A549 (cell line): Measurements from ENCODE around the gene SLC25A24. TPM values are rescaled to one million over a fixed set of nuclear protein-coding genes. Genes with fewer than 3 reads are reported as not detected.
"Not testable (repeated sequence)": the region's sequence is repeated elsewhere in the genome, so short reads cannot be mapped to it uniquely, and the experiment has no call there.

Experiments used
- ATAC-seq, 2 experiments: fragments of 200-7000 bp in 1 of 2; fragments of >200 bp in 1 of 2; cut with Nextera tagmentation in 1 of 2; cut with Tn5 transposase in 1 of 2; 3 replicates each; pipeline versions ENCODE4 v1.8.0 to v1.9.1; 2018 to 2020; ENCODE audit warnings: mild to moderate bottlenecking in 1 of 2, moderate library complexity in 1 of 2
- CTCF ChIA-PET: fragments of 300-600 bp; sonication (Branson Sonifier 250); formaldehyde crosslinking; extraction: SDS; loops from one replicate; lab custom pipeline; 2021; ENCODE audit warnings: antibody characterized with exemption, inconsistent platforms; lab: Yijun Ruan, JAX
- POLR2A ChIA-PET: fragments of 350-600 bp; formaldehyde crosslinking; extraction: SDS; loops from one replicate; lab custom pipeline; 2021; ENCODE audit warnings: antibody characterized with exemption, inconsistent platforms; lab: Yijun Ruan, JAX
- DNase-seq, 2 experiments: peaks; one replicate each; pipeline versions ENCODE4 v3.0.0 to v3.0.0-alpha.2; 2011 to 2016; ENCODE audit warnings: low read depth in 1 of 2, low spot score in 1 of 2
- FAIRE-seq: peaks from 2 replicates; lab custom pipeline; 2011; peaks lifted over from hg19 to GRCh38; lab: Jason Lieb, UNC
- H3K27ac ChIP-seq, 2 experiments: fragments of >200 bp; sonication (Bioruptor Twin); formaldehyde crosslinking; 3 replicates each; pipeline ENCODE4 v1.5.1; 2016 to 2017
- H3K4me1 ChIP-seq: fragments of >200 bp; sonication (Bioruptor Twin); formaldehyde crosslinking; 3 replicates; pipeline ENCODE4 v1.6.1; 2016
- H3K4me2 ChIP-seq: fragments of >200 bp; sonication (Bioruptor Twin); formaldehyde crosslinking; 3 replicates; pipeline ENCODE4 v1.6.1; 2016
- H3K4me3 ChIP-seq: fragments of >200 bp; sonication (Bioruptor Twin); formaldehyde crosslinking; 3 replicates; pipeline ENCODE4 v1.5.1; 2016
- H3K9me3 ChIP-seq: fragments of >200 bp; sonication (Bioruptor Twin); formaldehyde crosslinking; 3 replicates; pipeline ENCODE4 v1.6.1; 2016
- BHLHE40 ChIP-seq: IDR thresholded peaks from 2 replicates; pipeline ENCODE4 v1.6.1; 2012; ENCODE audit warnings: low read depth, low read length, inconsistent platforms
- EHF ChIP-seq: fragments of 250-450 bp; sonication (Bioruptor Pico); IDR thresholded peaks from 2 replicates; pipeline ENCODE4 v1.5.0; 2020; ENCODE audit warnings: mild to moderate bottlenecking
- FOSL2 ChIP-seq, 2 experiments: fragments of 450-650 bp in 1 of 2; fragments of >200 bp in 1 of 2; sonication (Bioruptor Twin) in 1 of 2; formaldehyde crosslinking; IDR thresholded peaks; 2 replicates each; pipeline versions ENCODE4 v1.5.0 to v1.6.1; 2016 to 2020; ENCODE audit warnings: mild to moderate bottlenecking in 1 of 2, moderate library complexity in 1 of 2
- FOXS1 ChIP-seq: fragments of 250-450 bp; sonication (Bioruptor Pico); IDR thresholded peaks from 2 replicates; pipeline ENCODE4 v1.5.0; 2020; ENCODE audit warnings: mild to moderate bottlenecking, moderate library complexity
- GATA3 ChIP-seq: IDR thresholded peaks from 2 replicates; pipeline ENCODE4 v1.6.1; 2012; ENCODE audit warnings: borderline replicate concordance
- NPAS2 ChIP-seq: fragments of 250-450 bp; sonication (Bioruptor Pico); IDR thresholded peaks from 2 replicates; pipeline ENCODE4 v1.8.0; 2022; ENCODE audit warnings: mild to moderate bottlenecking, moderate library complexity, borderline replicate concordance
- PHF8 ChIP-seq: fragments of 200-600 bp; sonication (generic); IDR thresholded peaks from 2 replicates; pipeline ENCODE4 v1.6.1; 2016; ENCODE audit warnings: low read depth, mild to moderate bottlenecking, antibody characterized with exemption, moderate library complexity, borderline replicate concordance
- RARB ChIP-seq: fragments of 250-450 bp; sonication (Bioruptor Pico); IDR thresholded peaks from 2 replicates; pipeline ENCODE4 v1.8.0; 2021; ENCODE audit warnings: mild to moderate bottlenecking, moderate library complexity
- RCOR1 ChIP-seq: fragments of 150-350 bp; IDR thresholded peaks from 2 replicates; pipeline ENCODE4 v1.6.1; 2014; ENCODE audit warnings: antibody characterized with exemption, low read length, low read depth
- RNF2 ChIP-seq: fragments of 200-600 bp; sonication (generic); IDR thresholded peaks from 2 replicates; pipeline ENCODE4 v1.6.1; 2016; ENCODE audit warnings: low read depth, mild to moderate bottlenecking, antibody characterized with exemption, moderate library complexity, borderline replicate concordance
- SMC3 ChIP-seq: fragments of >200 bp; sonication (Bioruptor Twin); formaldehyde crosslinking; IDR thresholded peaks from 3 replicates; pipeline ENCODE4 v1.6.1; 2018; ENCODE audit warnings: inconsistent platforms
- SREBF2 ChIP-seq: fragments of 450-650 bp; IDR thresholded peaks from 2 replicates; pipeline ENCODE4 v1.6.1; 2014; ENCODE audit warnings: mild to moderate bottlenecking, moderate library complexity
- ZFP36 ChIP-seq: fragments of 450-650 bp; IDR thresholded peaks from 2 replicates; pipeline ENCODE4 v1.6.1; 2014; ENCODE audit warnings: borderline replicate concordance; ENCODE audit not compliant: partially characterized antibody
- WGBS: methylation state at CpG from one replicate; pipeline ENCODE4 v1.1.6; 2017; ENCODE audit errors: missing lambda C conversion rate; 5-methylcytosine and 5-hydroxymethylcytosine counted together
- polyA plus RNA-seq, 4 experiments: library from polyadenylated mRNA; depleted of rRNA in 3 of 4; stranded (reverse); fragments of >200 nt; fragmentation: RNase III in 1 of 4; extraction: RNeasy Plus Mini Kit Qiagen cat#74134 plus additional on column Dnase treatment in 1 of 4; gene quantifications; 2 replicates in 3 of 4; 3 replicates in 1 of 4; pipeline ENCODE4 v1.2.3, GENCODE V29; 2011 to 2017
- TF ChIP-seq, protein P1 (sequence below): fragments of 200-600 bp; sonication (generic); IDR thresholded peaks from 2 replicates; pipeline ENCODE4 v1.6.1; 2016; ENCODE audit warnings: antibody characterized with exemption, mild to moderate bottlenecking, moderate library complexity
- TF ChIP-seq, protein P2 (sequence below): IDR thresholded peaks from 2 replicates; pipeline ENCODE4 v1.6.1; 2012
- TF ChIP-seq, protein P3 (sequence below): fragments of 450-650 bp; IDR thresholded peaks from 2 replicates; pipeline ENCODE4 v1.6.1; 2014; ENCODE audit warnings: antibody characterized with exemption

Gene SLC25A24
- polyA plus RNA-seq, 2 of the 4 experiments (the other 2 are of a cell fraction), result 25.3 to 45.6 TPM

DNA sequence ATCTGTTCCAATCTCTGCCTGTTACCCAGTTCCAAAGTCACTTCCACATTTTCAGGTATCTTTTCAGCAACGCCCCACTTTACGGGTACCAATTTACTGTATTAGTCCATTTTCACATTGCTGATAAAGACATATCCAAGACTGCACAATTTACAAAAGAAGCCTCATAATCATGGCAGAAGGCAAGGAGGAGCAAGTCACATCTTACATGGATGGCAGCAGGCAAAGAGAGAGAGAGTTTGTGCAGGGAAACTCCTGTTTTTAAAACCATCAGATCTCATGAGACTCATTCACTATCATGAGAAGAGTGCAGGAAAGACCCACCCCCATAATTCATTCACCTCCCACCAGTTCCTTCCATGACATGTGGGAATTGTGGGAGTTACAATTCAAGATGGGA, 67.0 kb downstream of the SLC25A24 start:
- WGBS, result 97% methylated on average over 2 of the region's 2 CpGs
- CTCF ChIA-PET, result interaction anchor here (0.9 kb wide), 1 partner anchor 351 kb away, joined by 4 read pairs; no protein-coding TSS in a partner anchor
- not testable (repeated sequence) for DNase-seq

DNA sequence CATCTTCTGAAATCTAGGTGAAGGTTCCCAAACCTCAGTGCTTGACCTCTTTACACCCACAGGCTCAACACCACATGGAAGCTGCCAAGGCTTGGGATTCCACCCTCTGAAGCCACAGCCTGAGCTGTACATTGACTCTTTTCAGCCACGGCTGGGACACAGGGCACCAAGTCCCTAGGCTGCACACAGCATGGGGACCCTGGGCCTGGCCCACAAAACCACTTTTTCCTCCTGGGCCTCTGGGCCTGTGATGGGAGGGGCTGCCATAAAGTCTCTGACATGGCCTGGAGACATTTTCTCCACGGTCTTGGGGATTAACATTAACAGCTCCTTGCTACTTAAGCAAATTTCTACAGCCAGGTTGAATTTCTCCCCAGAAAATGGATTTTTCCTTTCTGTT, 67.8 kb downstream of the SLC25A24 start:
- peak; percentile 23 for TF ChIP-seq ZFP36
- POLR2A ChIA-PET, H3K9me3 ChIP-seq, H3K4me2 ChIP-seq, H3K4me3 ChIP-seq, H3K4me1 ChIP-seq, ATAC-seq, H3K27ac ChIP-seq, FAIRE-seq, DNase-seq: not testable (repeated sequence)
- CTCF ChIA-PET, result interaction anchor here (0.9 kb wide), 1 partner anchor 350 kb away, joined by 4 read pairs; no protein-coding TSS in a partner anchor
- WGBS, result 100% methylated on average over 2 of the region's 2 CpGs

More for the DNA sequence above, 67.0 kb downstream of the SLC25A24 start:
- ATAC-seq, H3K4me1 ChIP-seq, H3K4me3 ChIP-seq, H3K9me3 ChIP-seq, H3K27ac ChIP-seq, H3K4me2 ChIP-seq, FAIRE-seq, POLR2A ChIA-PET: not testable (repeated sequence)

DNA sequence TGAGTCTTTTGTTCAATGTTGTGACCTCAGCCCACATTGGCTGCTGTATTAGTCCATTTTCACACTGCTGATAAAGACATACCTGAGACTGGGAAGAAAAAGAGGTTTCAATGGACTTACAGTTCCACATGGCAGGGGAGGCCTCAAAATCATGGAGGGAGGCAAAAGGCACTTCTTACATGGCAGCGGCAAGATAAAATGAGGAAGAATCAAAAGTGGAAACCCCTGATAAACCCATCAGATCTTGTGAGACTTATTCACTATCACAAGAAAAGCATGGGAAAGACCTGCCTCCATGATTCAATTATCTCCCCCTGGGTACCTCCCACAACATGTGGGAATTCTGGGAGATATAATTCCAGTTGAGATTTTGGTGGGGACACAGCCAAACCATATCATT, 68.9 kb downstream of the SLC25A24 start:
- FAIRE-seq, POLR2A ChIA-PET, ATAC-seq, H3K4me3 ChIP-seq, H3K9me3 ChIP-seq, CTCF ChIA-PET, H3K4me1 ChIP-seq, DNase-seq, H3K4me2 ChIP-seq, H3K27ac ChIP-seq: not testable (repeated sequence)
- WGBS, result 100% methylated on average over 1 of the region's 1 CpG

DNA sequence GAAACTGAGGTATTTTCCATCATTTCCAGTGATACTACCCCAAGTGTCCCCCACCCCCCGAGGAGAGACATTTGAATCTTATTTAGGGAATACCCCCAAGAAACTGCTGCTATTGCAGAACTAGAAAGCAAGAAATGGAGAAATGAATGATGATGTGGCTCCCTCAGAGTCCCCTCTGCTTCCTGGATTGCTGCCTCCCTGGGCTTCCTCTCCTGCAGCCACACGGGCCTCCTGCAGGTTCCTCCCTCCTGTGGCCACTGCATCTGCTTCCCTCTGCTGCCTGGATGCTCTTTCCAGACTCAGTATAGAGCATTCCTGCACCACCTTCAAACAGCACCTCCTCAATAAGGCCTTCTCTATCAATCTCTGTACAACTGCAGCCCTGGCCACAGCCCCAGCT, 69.3 kb downstream of the SLC25A24 start:
- POLR2A ChIA-PET, result no interaction called here
- no peaks in the 10 kb centered on the region for H3K9me3 ChIP-seq
- TF ChIP-seq, protein P1, sequence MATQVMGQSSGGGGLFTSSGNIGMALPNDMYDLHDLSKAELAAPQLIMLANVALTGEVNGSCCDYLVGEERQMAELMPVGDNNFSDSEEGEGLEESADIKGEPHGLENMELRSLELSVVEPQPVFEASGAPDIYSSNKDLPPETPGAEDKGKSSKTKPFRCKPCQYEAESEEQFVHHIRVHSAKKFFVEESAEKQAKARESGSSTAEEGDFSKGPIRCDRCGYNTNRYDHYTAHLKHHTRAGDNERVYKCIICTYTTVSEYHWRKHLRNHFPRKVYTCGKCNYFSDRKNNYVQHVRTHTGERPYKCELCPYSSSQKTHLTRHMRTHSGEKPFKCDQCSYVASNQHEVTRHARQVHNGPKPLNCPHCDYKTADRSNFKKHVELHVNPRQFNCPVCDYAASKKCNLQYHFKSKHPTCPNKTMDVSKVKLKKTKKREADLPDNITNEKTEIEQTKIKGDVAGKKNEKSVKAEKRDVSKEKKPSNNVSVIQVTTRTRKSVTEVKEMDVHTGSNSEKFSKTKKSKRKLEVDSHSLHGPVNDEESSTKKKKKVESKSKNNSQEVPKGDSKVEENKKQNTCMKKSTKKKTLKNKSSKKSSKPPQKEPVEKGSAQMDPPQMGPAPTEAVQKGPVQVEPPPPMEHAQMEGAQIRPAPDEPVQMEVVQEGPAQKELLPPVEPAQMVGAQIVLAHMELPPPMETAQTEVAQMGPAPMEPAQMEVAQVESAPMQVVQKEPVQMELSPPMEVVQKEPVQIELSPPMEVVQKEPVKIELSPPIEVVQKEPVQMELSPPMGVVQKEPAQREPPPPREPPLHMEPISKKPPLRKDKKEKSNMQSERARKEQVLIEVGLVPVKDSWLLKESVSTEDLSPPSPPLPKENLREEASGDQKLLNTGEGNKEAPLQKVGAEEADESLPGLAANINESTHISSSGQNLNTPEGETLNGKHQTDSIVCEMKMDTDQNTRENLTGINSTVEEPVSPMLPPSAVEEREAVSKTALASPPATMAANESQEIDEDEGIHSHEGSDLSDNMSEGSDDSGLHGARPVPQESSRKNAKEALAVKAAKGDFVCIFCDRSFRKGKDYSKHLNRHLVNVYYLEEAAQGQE, result no peak
- TF ChIP-seq RARB (CRISPR knock-in tag), result no peak
- TF ChIP-seq RCOR1, result no peak
- TF ChIP-seq, protein P2, sequence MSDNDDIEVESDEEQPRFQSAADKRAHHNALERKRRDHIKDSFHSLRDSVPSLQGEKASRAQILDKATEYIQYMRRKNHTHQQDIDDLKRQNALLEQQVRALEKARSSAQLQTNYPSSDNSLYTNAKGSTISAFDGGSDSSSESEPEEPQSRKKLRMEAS, result no peak
- no peak for TF ChIP-seq EHF (CRISPR knock-in tag)
- no peak for TF ChIP-seq SREBF2
- no peak for TF ChIP-seq NPAS2 (CRISPR knock-in tag)
- no peak for TF ChIP-seq FOSL2 (IDR thresholded peaks at IDR 0.05)
- no peak for TF ChIP-seq FOSL2 (CRISPR knock-in tag; IDR thresholded peaks at IDR 0.05)
- no peak for TF ChIP-seq RNF2
- TF ChIP-seq PHF8, result no peak
- TF ChIP-seq, protein P3, sequence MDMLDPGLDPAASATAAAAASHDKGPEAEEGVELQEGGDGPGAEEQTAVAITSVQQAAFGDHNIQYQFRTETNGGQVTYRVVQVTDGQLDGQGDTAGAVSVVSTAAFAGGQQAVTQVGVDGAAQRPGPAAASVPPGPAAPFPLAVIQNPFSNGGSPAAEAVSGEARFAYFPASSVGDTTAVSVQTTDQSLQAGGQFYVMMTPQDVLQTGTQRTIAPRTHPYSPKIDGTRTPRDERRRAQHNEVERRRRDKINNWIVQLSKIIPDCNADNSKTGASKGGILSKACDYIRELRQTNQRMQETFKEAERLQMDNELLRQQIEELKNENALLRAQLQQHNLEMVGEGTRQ, result no peak
- TF ChIP-seq GATA3, result no peak
- TF ChIP-seq BHLHE40, result no peak
- no peak for TF ChIP-seq SMC3
- no peak for TF ChIP-seq FOXS1
- H3K4me1 ChIP-seq, result no peaks in the 10 kb centered on the region
- no peak overlapping the region for H3K4me3 ChIP-seq
- DNase-seq (no peak), ATAC-seq (no peak), FAIRE-seq (no peak)
- H3K4me2 ChIP-seq, result no peak overlapping the region
- CTCF ChIA-PET, result interaction anchor here (14.1 kb wide), 1 partner anchor 347 kb away, joined by 202 read pairs; no protein-coding TSS in a partner anchor
- WGBS, result 80% methylated on average over 2 of the region's 2 CpGs
- H3K27ac ChIP-seq, result no peak overlapping the region
